CD14-positive monocyte (primary cell): ENCODE data around the gene AP2A1. TPM values are rescaled to one million over a fixed set of nuclear protein-coding genes. Genes with fewer than 3 reads are reported as not detected.

Experiments used
- DNase-seq, 3 donors: peaks; one replicate each; pipeline ENCODE4 v3.0.0-alpha.2; 2011 to 2022
- H2AFZ ChIP-seq: 2 replicates; pipeline ENCODE4 v1.6.0; 2012; ENCODE audit warnings: mild to moderate bottlenecking, low read depth, low read length, inconsistent platforms; ENCODE audit not compliant: insufficient read depth, poor library complexity, severe bottlenecking
- H3K27ac ChIP-seq, 2 donors: 1 replicate in 1 of 2; 2 replicates in 1 of 2; pipeline ENCODE4 v1.5.1; 2012 to 2013; ENCODE audit warnings: low read length in 2 of 2, control low read depth in 1 of 2, inconsistent platforms in 1 of 2, low read depth in 1 of 2, mild to moderate bottlenecking in 1 of 2
- H3K27me3 ChIP-seq, 2 donors: one replicate each; pipeline versions ENCODE4 v1.6.0 to v1.6.1; 2011 to 2013; ENCODE audit warnings: low read length in 2 of 2; ENCODE audit not compliant: control insufficient read depth in 2 of 2, insufficient read depth in 2 of 2
- H3K36me3 ChIP-seq, 2 donors: replicated peaks in 1 of 2; 1 replicate in 1 of 2; 2 replicates in 1 of 2; pipeline versions ENCODE4 v1.5.1 to v1.6.1; 2012 to 2013; ENCODE audit warnings: low read length in 2 of 2, control low read depth in 1 of 2, inconsistent platforms in 1 of 2, mild to moderate bottlenecking in 1 of 2; ENCODE audit not compliant: insufficient read depth in 2 of 2, control insufficient read depth in 1 of 2
- H3K4me1 ChIP-seq, 2 donors: 1 replicate in 1 of 2; 2 replicates in 1 of 2; pipeline versions ENCODE4 v1.5.1 to v1.6.1; 2012 to 2013; ENCODE audit warnings: low read length in 2 of 2, control low read depth in 1 of 2, inconsistent platforms in 1 of 2, mild to moderate bottlenecking in 1 of 2, moderate library complexity in 1 of 2; ENCODE audit not compliant: insufficient read depth in 2 of 2, control insufficient read depth in 1 of 2
- H3K4me2 ChIP-seq: replicated peaks from 2 replicates; pipeline ENCODE3; 2012; ENCODE audit warnings: low read length, moderate library complexity, mild to moderate bottlenecking; ENCODE audit not compliant: poor library complexity, severe bottlenecking; ENCODE audit errors: extremely low read depth
- H3K4me3 ChIP-seq, 3 experiments: fragments of 200-600 bp in 1 of 3; sonication (generic) in 1 of 3; replicated peaks in 1 of 3; 1 replicate in 2 of 3; 2 replicates in 1 of 3; pipeline ENCODE4 v1.5.1; 2011 to 2013; ENCODE audit warnings: low read length in 3 of 3, mild to moderate bottlenecking in 3 of 3, control low read depth in 2 of 3, low read depth in 2 of 3, inconsistent platforms in 1 of 3, moderate library complexity in 1 of 3
- H3K79me2 ChIP-seq: 2 replicates; pipeline ENCODE4 v1.6.0; 2012; ENCODE audit warnings: mild to moderate bottlenecking, control low read depth, inconsistent platforms, low read length, moderate library complexity; ENCODE audit not compliant: insufficient read depth
- H3K9ac ChIP-seq: 2 replicates; pipeline ENCODE4 v1.6.0; 2017; ENCODE audit warnings: low read length, mild to moderate bottlenecking; ENCODE audit not compliant: insufficient read depth, poor library complexity, severe bottlenecking
- H3K9me3 ChIP-seq, 2 donors: replicated peaks in 1 of 2; 1 replicate in 1 of 2; 2 replicates in 1 of 2; pipeline versions ENCODE4 v1.5.1 to v1.6.1; 2012 to 2013; ENCODE audit warnings: low read length in 2 of 2, control low read depth in 1 of 2; ENCODE audit not compliant: control insufficient read depth in 1 of 2, insufficient read depth in 1 of 2
- H4K20me1 ChIP-seq: 2 replicates; pipeline ENCODE4 v1.6.0; 2012; ENCODE audit warnings: mild to moderate bottlenecking, low read length, control low read depth, moderate library complexity; ENCODE audit not compliant: insufficient read depth
- H3K27ac Mint-ChIP-seq, 7 donors: one replicate each; pipeline ENCODE4 v1.8.0; 2020; ENCODE audit warnings: mild to moderate bottlenecking in 7 of 7, mixed read lengths in 7 of 7, moderate library complexity in 6 of 7, inconsistent platforms in 2 of 7
- H3K27me3 Mint-ChIP-seq, 3 donors: one replicate each; pipeline ENCODE4 v1.8.0; 2021 to 2022; ENCODE audit warnings: low read depth in 3 of 3, mild to moderate bottlenecking in 3 of 3, mixed read lengths in 3 of 3, moderate library complexity in 3 of 3, inconsistent platforms in 1 of 3
- H3K36me3 Mint-ChIP-seq, 2 donors: one replicate each; pipeline ENCODE4 v1.8.0; 2020; ENCODE audit warnings: mixed read lengths in 2 of 2, inconsistent platforms in 1 of 2, mild to moderate bottlenecking in 1 of 2
- H3K4me1 Mint-ChIP-seq: one replicate; pipeline ENCODE4 v1.8.0; 2020; ENCODE audit warnings: mild to moderate bottlenecking, mixed read lengths
- H3K4me3 Mint-ChIP-seq, 2 donors: one replicate each; pipeline ENCODE4 v1.8.0; 2020; ENCODE audit warnings: mild to moderate bottlenecking in 2 of 2, mixed read lengths in 2 of 2, moderate library complexity in 1 of 2
- H3K9me3 Mint-ChIP-seq, 7 donors: one replicate each; pipeline ENCODE4 v1.8.0; 2020 to 2022; ENCODE audit warnings: mixed read lengths in 7 of 7, mild to moderate bottlenecking in 6 of 7, moderate library complexity in 6 of 7, inconsistent platforms in 2 of 7
- WGBS: methylation state at CpG from one replicate; pipeline ENCODE4 v1.1.5; 2013; ENCODE audit warnings: missing lambda C conversion rate; ENCODE audit not compliant: insufficient coverage; 5-methylcytosine and 5-hydroxymethylcytosine counted together
- intact Hi-C, 2 donors: fragments of 100-400 bp; cut with micrococcal nuclease; formaldehyde crosslinking; loops; one replicate each; pipeline versions ENCODE4 v1.15.0 to v1.15.1; 2023
- polyA plus RNA-seq, 3 donors: library from polyadenylated mRNA; depleted of rRNA in 1 of 3; unstranded in 2 of 3; stranded (reverse) in 1 of 3; fragments of 300-500 nt in 2 of 3; fragments of >200 nt in 1 of 3; fragmentation: Illumina TruSeq in 2 of 3; gene quantifications; 1 replicate in 2 of 3; 2 replicates in 1 of 3; pipeline ENCODE4 v1.2.3, GENCODE V29; 2012 to 2021
- TF ChIP-seq, protein P1 (sequence below): fragments of 200-600 bp; IDR thresholded peaks from one replicate; pipeline ENCODE4 v1.8.0; 2022; ENCODE audit warnings: antibody characterized with exemption, mild to moderate bottlenecking

The AP2A1 gene
- polyA plus RNA-seq, 3 donors, result 12.1 to 117 (median 15.1) TPM

DNA sequence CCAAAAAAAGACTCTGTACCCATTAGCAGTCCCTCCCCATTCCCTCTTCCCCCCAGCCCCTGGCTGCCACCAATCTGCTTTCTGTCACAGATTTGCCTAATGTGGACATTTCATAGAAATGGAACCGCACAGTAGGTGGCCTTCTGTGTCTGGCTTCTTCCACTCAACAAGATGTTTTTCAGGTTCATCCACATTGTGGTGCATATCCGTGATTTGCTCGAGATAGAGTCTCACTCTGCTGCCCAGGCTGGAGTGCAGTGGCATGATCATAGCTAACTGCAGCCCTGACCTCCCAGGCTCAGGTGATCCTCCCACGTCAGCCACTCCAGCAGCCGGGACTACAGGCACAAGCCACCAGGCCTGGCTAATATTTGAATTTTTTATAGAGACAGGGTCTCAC is 20.9 kb downstream of the AP2A1 start:
- no peak for DNase-seq
- H2AFZ ChIP-seq, result no peak overlapping the region
- H3K4me1 ChIP-seq, result no peaks in the 10 kb centered on the region
- no peaks in the 10 kb centered on the region for H3K9me3 ChIP-seq
- peaks cover 47% of the 10 kb centered on the region for H3K79me2 ChIP-seq
- no peak overlapping the region for H3K27ac ChIP-seq
- H3K4me2 ChIP-seq, result no peak overlapping the region
- peaks cover 83 to 100% of the 10 kb centered on the region in 2 donors for H3K36me3 ChIP-seq
- intact Hi-C loops, result no loop called here
- no peak overlapping the region for H3K4me3 ChIP-seq
- WGBS, result 97% methylated on average over 3 of the region's 5 CpGs
- H4K20me1 ChIP-seq, result peaks cover 71% of the 10 kb centered on the region
- Mint-ChIP-seq H3K27ac (no peak overlapping the region), H3K9me3 (peaks cover 0 to 5% (median 0%) of the 10 kb centered on the region in 7 donors), H3K4me3 (no peak overlapping the region), H3K36me3 (peaks cover 84 to 100% of the 10 kb centered on the region in 2 donors), H3K27me3 (peaks cover 0 to 2% (median 0%) of the 10 kb centered on the region in 3 donors), H3K4me1 (no peaks in the 10 kb centered on the region)
- H3K9ac ChIP-seq, result no peak overlapping the region
- no peaks in the 10 kb centered on the region for H3K27me3 ChIP-seq
- TF ChIP-seq, protein P1, sequence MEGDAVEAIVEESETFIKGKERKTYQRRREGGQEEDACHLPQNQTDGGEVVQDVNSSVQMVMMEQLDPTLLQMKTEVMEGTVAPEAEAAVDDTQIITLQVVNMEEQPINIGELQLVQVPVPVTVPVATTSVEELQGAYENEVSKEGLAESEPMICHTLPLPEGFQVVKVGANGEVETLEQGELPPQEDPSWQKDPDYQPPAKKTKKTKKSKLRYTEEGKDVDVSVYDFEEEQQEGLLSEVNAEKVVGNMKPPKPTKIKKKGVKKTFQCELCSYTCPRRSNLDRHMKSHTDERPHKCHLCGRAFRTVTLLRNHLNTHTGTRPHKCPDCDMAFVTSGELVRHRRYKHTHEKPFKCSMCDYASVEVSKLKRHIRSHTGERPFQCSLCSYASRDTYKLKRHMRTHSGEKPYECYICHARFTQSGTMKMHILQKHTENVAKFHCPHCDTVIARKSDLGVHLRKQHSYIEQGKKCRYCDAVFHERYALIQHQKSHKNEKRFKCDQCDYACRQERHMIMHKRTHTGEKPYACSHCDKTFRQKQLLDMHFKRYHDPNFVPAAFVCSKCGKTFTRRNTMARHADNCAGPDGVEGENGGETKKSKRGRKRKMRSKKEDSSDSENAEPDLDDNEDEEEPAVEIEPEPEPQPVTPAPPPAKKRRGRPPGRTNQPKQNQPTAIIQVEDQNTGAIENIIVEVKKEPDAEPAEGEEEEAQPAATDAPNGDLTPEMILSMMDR, result no peak

DNA sequence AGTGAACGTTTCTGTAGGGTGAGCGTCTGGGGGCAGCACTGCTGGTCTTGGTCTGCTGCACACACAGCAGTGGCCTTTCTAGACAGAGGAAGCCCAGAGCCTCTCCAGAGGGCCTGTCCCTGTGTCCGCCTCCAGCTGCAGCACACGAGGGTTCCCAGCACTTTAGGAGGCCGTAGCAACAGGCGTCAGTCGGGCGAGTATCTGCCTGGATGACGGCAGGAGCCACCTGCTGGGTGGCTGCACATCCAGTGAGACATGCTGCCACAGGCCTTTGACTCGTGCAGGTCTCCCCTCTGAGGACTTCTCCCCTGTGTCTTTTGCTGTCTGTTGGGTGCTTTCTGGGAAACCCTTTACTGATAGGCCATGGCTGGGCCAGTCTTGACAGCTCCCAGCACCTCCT is 22.1 kb downstream of the AP2A1 start:
- no peak overlapping the region for H2AFZ ChIP-seq
- Mint-ChIP-seq H3K4me3 (no peak overlapping the region), H3K27ac (peak overlapping the region in 1 of 7 donors; percentile 51), H3K27me3 (peaks cover 0 to 2% (median 0%) of the 10 kb centered on the region in 3 donors), H3K36me3 (peaks cover 81 to 99% of the 10 kb centered on the region in 2 donors), H3K4me1 (no peaks in the 10 kb centered on the region), H3K9me3 (peaks cover 0 to 5% (median 0%) of the 10 kb centered on the region in 7 donors)
- H3K4me2 ChIP-seq, result no peak overlapping the region
- no peak for DNase-seq
- no peak overlapping the region for H3K9ac ChIP-seq
- H3K9me3 ChIP-seq, result no peaks in the 10 kb centered on the region
- TF ChIP-seq, protein P1, result no peak
- peaks cover 82 to 100% of the 10 kb centered on the region in 2 donors for H3K36me3 ChIP-seq
- peaks cover 38% of the 10 kb centered on the region for H3K79me2 ChIP-seq
- no peak overlapping the region for H3K27ac ChIP-seq
- no peaks in the 10 kb centered on the region for H3K27me3 ChIP-seq
- 98% methylated on average over 10 of the region's 10 CpGs for WGBS
- peaks cover 81% of the 10 kb centered on the region for H4K20me1 ChIP-seq
- H3K4me1 ChIP-seq, result no peaks in the 10 kb centered on the region
- H3K4me3 ChIP-seq, result no peak overlapping the region
- intact Hi-C loops, result no loop called here
